Measurements from ENCODE around the gene NUDCD3.

GRCh38 chr7:44467217-44467548 is 23.3 kb downstream of the NUDCD3 start:
- TF ChIP-seq CTCF (IDR thresholded peaks at IDR 0.05) = no peak
- no peak for TF ChIP-seq EZH2 (IDR thresholded peaks at IDR 0.05)
